ENCODE results near the gene KAZN. TPM values are rescaled to one million over a fixed set of nuclear protein-coding genes. Genes with fewer than 3 reads are reported as not detected.

Gene KAZN
- polyA plus RNA-seq, 2 of the 4 experiments (the other 2 are of a cell fraction): 1.3 to 1.9 TPM

GRCh38 chr1:14607295-14607694 is 8.8 kb downstream of the KAZN start (continued):
- no peak for TF ChIP-seq HMGXB4 (CRISPR knock-in tag; IDR thresholded peaks at IDR 0.05; ENCODE audit: borderline replicate concordance)
- no peak for TF ChIP-seq ATOH8 (CRISPR knock-in tag; IDR thresholded peaks at IDR 0.05; ENCODE audit: low read depth)
- TF ChIP-seq JUN (IDR thresholded peaks at IDR 0.05): no peak
- TF ChIP-seq NPAS2 (CRISPR knock-in tag; IDR thresholded peaks at IDR 0.05; ENCODE audit: borderline replicate concordance): no peak
- TF ChIP-seq TFCP2L1 (CRISPR knock-in tag; IDR thresholded peaks at IDR 0.05): no peak
- no peak for TF ChIP-seq NFE2L2 (conservative IDR thresholded peaks at IDR 0.05; ENCODE audit: low read length)

- Histone ChIP-seq H3K4me2 (no peak overlapping the region), H3K4me1 (no peaks in the 10 kb centered on the region), H3K9me3 (no peaks in the 10 kb centered on the region), H3K4me3 (no peak overlapping the region), H3K27ac (no peak overlapping the region)
- WGBS (ENCODE audit: missing lambda C conversion rate): 68% methylated on average over 3 of the region's 3 CpGs
- DNase-seq (ENCODE audit: low read depth in 1 of 2, low spot score in 1 of 2) (no peak), FAIRE-seq (no peak), ATAC-seq (0 out of 6 replicates have a peak, but pooled peaks of 1 of the 2 experiments have one; percentile 21)
- CTCF ChIA-PET: interaction anchor here (0.8 to 1.8 kb wide), 2 partner anchors 420 to 439 kb away, joined by 3 to 7 read pairs; no protein-coding TSS in a partner anchor
- TF ChIP-seq, protein P1, sequence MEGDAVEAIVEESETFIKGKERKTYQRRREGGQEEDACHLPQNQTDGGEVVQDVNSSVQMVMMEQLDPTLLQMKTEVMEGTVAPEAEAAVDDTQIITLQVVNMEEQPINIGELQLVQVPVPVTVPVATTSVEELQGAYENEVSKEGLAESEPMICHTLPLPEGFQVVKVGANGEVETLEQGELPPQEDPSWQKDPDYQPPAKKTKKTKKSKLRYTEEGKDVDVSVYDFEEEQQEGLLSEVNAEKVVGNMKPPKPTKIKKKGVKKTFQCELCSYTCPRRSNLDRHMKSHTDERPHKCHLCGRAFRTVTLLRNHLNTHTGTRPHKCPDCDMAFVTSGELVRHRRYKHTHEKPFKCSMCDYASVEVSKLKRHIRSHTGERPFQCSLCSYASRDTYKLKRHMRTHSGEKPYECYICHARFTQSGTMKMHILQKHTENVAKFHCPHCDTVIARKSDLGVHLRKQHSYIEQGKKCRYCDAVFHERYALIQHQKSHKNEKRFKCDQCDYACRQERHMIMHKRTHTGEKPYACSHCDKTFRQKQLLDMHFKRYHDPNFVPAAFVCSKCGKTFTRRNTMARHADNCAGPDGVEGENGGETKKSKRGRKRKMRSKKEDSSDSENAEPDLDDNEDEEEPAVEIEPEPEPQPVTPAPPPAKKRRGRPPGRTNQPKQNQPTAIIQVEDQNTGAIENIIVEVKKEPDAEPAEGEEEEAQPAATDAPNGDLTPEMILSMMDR (IDR thresholded peaks at IDR 0.05): peak; percentile 12; the same call in 1 of the 3 replicates
- no peak for TF ChIP-seq HEYL (CRISPR knock-in tag; IDR thresholded peaks at IDR 0.05)
- POLR2A ChIA-PET: no interaction called here
Measured at GRCh38 chr1:14608308-14608707, 9.8 kb downstream of the KAZN start.

DNA sequence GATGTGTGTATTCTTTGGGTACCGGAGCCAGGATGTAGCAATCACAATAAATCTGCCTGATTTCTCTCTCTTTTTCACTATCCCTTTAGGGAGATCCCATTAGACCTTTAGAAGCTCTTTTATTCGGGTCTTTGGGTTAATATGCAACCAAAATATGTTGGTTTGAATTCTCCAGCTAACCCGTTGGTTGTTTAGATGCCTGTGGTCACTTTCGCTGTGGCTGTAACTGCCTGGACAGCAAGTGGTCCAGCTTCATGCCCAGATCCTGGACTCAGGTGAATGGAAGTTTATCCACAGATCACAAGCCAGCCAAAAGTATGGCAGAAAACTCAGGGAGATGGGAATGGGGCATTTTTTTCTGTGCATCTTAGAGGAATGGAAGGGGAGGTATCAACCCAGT is 12.3 kb downstream of the KAZN start:
- DNase-seq (ENCODE audit: low read depth in 1 of 2, low spot score in 1 of 2): no peak
- POLR2A ChIA-PET: no interaction called here

More for the DNA sequence above, 12.3 kb downstream of the KAZN start:
- FAIRE-seq (no peak), ATAC-seq (no peak)
- no peak overlapping the region for H3K4me3 ChIP-seq
- no peaks in the 10 kb centered on the region for H3K9me3 ChIP-seq
- no peak overlapping the region for H3K27ac ChIP-seq
- WGBS (ENCODE audit: missing lambda C conversion rate): 4% methylated on average over 4 of the region's 4 CpGs
- TF ChIP-seq HOXA7 (CRISPR knock-in tag; IDR thresholded peaks at IDR 0.05): no peak
- TF ChIP-seq EHMT2 (IDR thresholded peaks at IDR 0.05; ENCODE audit: low read depth): no peak
- no peak for TF ChIP-seq USF2 (IDR thresholded peaks at IDR 0.05)
- TF ChIP-seq TFCP2L1 (CRISPR knock-in tag; IDR thresholded peaks at IDR 0.05): no peak
- TF ChIP-seq MAFK (IDR thresholded peaks at IDR 0.05; ENCODE audit: partially characterized antibody): no peak
- no peak for TF ChIP-seq JUNB (IDR thresholded peaks at IDR 0.05)
- TF ChIP-seq, protein P1 (IDR thresholded peaks at IDR 0.05): no peak
- no peak for TF ChIP-seq RCOR1 (IDR thresholded peaks at IDR 0.05; ENCODE audit: low read depth, low read length)
- no peak for TF ChIP-seq CBX2 (IDR thresholded peaks at IDR 0.05; ENCODE audit: borderline replicate concordance, low read depth)
- TF ChIP-seq MYC (IDR thresholded peaks at IDR 0.05; ENCODE audit: borderline replicate concordance, low read length): no peak
- TF ChIP-seq EHF (CRISPR knock-in tag; IDR thresholded peaks at IDR 0.05): no peak
- no peak for TF ChIP-seq HMGXB4 (CRISPR knock-in tag; IDR thresholded peaks at IDR 0.05; ENCODE audit: borderline replicate concordance)
- no peak for TF ChIP-seq BHLHE40 (IDR thresholded peaks at IDR 0.05; ENCODE audit: low read depth, low read length)
- TF ChIP-seq JUN (IDR thresholded peaks at IDR 0.05): no peak
- TF ChIP-seq ATOH8 (CRISPR knock-in tag; IDR thresholded peaks at IDR 0.05; ENCODE audit: low read depth): no peak
- H3K4me2 ChIP-seq: no peak overlapping the region
- CTCF ChIA-PET: interaction anchor here (1.5 kb wide), 1 partner anchor 181 kb away, joined by 3 read pairs; no protein-coding TSS in a partner anchor
- no peaks in the 10 kb centered on the region for H3K4me1 ChIP-seq

All from A549 (cell line).